ENCODE results near the gene DUSP7. TPM values are rescaled to one million over a fixed set of nuclear protein-coding genes. Genes with fewer than 3 reads are reported as not detected.
A peak's percentile ranks its signal among the peaks of the same experiment; 100 is the strongest.

The DUSP7 gene
- total RNA-seq, 1 experiment from 2014 or later: 16.6 TPM

GRCh38 chr3:52026041-52026440 is 30.3 kb downstream of the DUSP7 start:
- peaks cover 9 to 31% of the 10 kb centered on the region in 2 experiments for H3K4me1 ChIP-seq (ENCODE audit: control insufficient read depth in 1 of 2, insufficient read depth in 2 of 2, low read length in 2 of 2)
- no peaks in the 10 kb centered on the region for H4K20me1 ChIP-seq (ENCODE audit: insufficient read depth)
- BruUV-seq (replicated peaks): no TSS peak

GRCh38 chr3:52025453-52025852 is 30.9 kb downstream of the DUSP7 start:
- no peaks in the 10 kb centered on the region for H3K9me2 ChIP-seq (ENCODE audit: insufficient read depth)
- no peak overlapping the region for H3K4me3 ChIP-seq (replicated peaks in 1 of 2; ENCODE audit: low read depth in 1 of 2, low read length in 2 of 2)
- H4K20me1 ChIP-seq (ENCODE audit: insufficient read depth): no peaks in the 10 kb centered on the region
- ATAC-seq (no peak), DNase-seq (ENCODE audit: low read depth, low spot score) (no peak)
- ChIA-PET RAD21 (ENCODE audit: low non-redundant PET in 1 of 2, low total read pairs in 2 of 2, uncharacterized antibody in 2 of 2, unreplicated experiment in 2 of 2) (no interaction called here), CTCF (no interaction called here), POLR2A (no interaction called here)
- no peak overlapping the region for H3K27ac ChIP-seq (ENCODE audit: low read depth, low read length)
- TF ChIP-seq SRF (IDR thresholded peaks at IDR 0.05; ENCODE audit: low read depth) (no peak), POLR2A (IDR thresholded peaks at IDR 0.05; ENCODE audit: borderline replicate concordance, extremely low read depth, insufficient read depth, insufficient read length) (no peak), ZFX (IDR thresholded peaks at IDR 0.05) (no peak)
- H3K4me2 ChIP-seq (ENCODE audit: low read length): no peak overlapping the region
- no peak overlapping the region for H3K9ac ChIP-seq (ENCODE audit: low read length)
- H3K27me3 ChIP-seq (ENCODE audit: insufficient read depth, low read length): no peaks in the 10 kb centered on the region
- BruUV-seq (replicated peaks): no TSS peak
- no peaks in the 10 kb centered on the region for H3K79me2 ChIP-seq (ENCODE audit: insufficient read depth, low read length)
- H3K4me1 ChIP-seq (ENCODE audit: control insufficient read depth in 1 of 2, insufficient read depth in 2 of 2, low read length in 2 of 2): peaks cover 9 to 31% of the 10 kb centered on the region in 2 experiments
- H2AFZ ChIP-seq (ENCODE audit: low read depth, low read length, poor library complexity, severe bottlenecking): no peak overlapping the region
- intact Hi-C loops (cut with micrococcal nuclease): no loop called here
- H3K9me3 ChIP-seq (ENCODE audit: control insufficient read depth in 1 of 2, insufficient read depth in 1 of 2, low read depth in 1 of 2, low read length in 2 of 2): no peaks in the 10 kb centered on the region
- H3K36me3 ChIP-seq (ENCODE audit: control insufficient read depth in 1 of 2, insufficient read depth in 2 of 2, low read length in 2 of 2): no peaks in the 10 kb centered on the region

More at GRCh38 chr3:52026041-52026440, 30.3 kb downstream of the DUSP7 start:
- no peak for ATAC-seq
- ChIA-PET RAD21 (ENCODE audit: low non-redundant PET in 1 of 2, low total read pairs in 2 of 2, uncharacterized antibody in 2 of 2, unreplicated experiment in 2 of 2) (no interaction called here), CTCF (no interaction called here), POLR2A (no interaction called here)
- Histone ChIP-seq H3K27ac (ENCODE audit: low read depth, low read length) (no peak overlapping the region), H3K4me2 (ENCODE audit: low read length) (peak overlapping the region; percentile 4; the same call in 1 of the 2 replicates), H3K9ac (ENCODE audit: low read length) (no peak overlapping the region), H3K79me2 (ENCODE audit: insufficient read depth, low read length) (no peaks in the 10 kb centered on the region), H3K36me3 (ENCODE audit: control insufficient read depth in 1 of 2, insufficient read depth in 2 of 2, low read length in 2 of 2) (no peaks in the 10 kb centered on the region), H3K9me2 (ENCODE audit: insufficient read depth) (no peaks in the 10 kb centered on the region), H3K4me3 (replicated peaks in 1 of 2; ENCODE audit: low read depth in 1 of 2, low read length in 2 of 2) (no peak overlapping the region), H3K9me3 (ENCODE audit: control insufficient read depth in 1 of 2, insufficient read depth in 1 of 2, low read depth in 1 of 2, low read length in 2 of 2) (no peaks in the 10 kb centered on the region), H3K27me3 (ENCODE audit: insufficient read depth, low read length) (no peaks in the 10 kb centered on the region), H2AFZ (ENCODE audit: low read depth, low read length, poor library complexity, severe bottlenecking) (no peak overlapping the region)
- no peak for TF ChIP-seq EZH2phosphoT487 (IDR thresholded peaks at IDR 0.05; ENCODE audit: borderline replicate concordance)
- no peak for TF ChIP-seq TCF7L2 (IDR thresholded peaks at IDR 0.05; ENCODE audit: borderline replicate concordance, extremely low read depth, insufficient read depth, insufficient read length)
- no peak for TF ChIP-seq EZH2 (IDR thresholded peaks at IDR 0.05)
- no peak for TF ChIP-seq EGR1 (IDR thresholded peaks at IDR 0.05; ENCODE audit: low read depth)
- no peak for TF ChIP-seq POLR2AphosphoS5 (IDR thresholded peaks at IDR 0.05; ENCODE audit: low read depth, low read length)
- no peak for TF ChIP-seq CTCF (IDR thresholded peaks at IDR 0.05 in 2 of 3, conservative IDR thresholded peaks at IDR 0.05 in 1 of 3; ENCODE audit: borderline replicate concordance in 1 of 3, insufficient read depth in 1 of 3, low read depth in 2 of 3, low read length in 2 of 3)
- DNase-seq (ENCODE audit: low read depth, low spot score): no peak
- intact Hi-C loops (cut with micrococcal nuclease): no loop called here

Data from HCT116 (cell line).